Measurements from ENCODE around the gene KRT37.
"Not testable (repeated sequence)": the region's sequence is repeated elsewhere in the genome, so short reads cannot be mapped to it uniquely, and the experiment has no call there.

Gene KRT37

GRCh38 chr17:41404024-41404671 is 20.2 kb downstream of the KRT37 start:
- DNase-seq (ENCODE audit: low read depth in 2 of 2) = peak; percentile 4 to 13

GRCh38 chr17:41403404-41404023 is 20.9 kb downstream of the KRT37 start:
- DNase-seq (ENCODE audit: low read depth in 2 of 2) = no peak

GRCh38 chr17:41402161-41402560 is 22.2 kb downstream of the KRT37 start:
- no peak for DNase-seq (ENCODE audit: low read depth in 2 of 2)

DNA sequence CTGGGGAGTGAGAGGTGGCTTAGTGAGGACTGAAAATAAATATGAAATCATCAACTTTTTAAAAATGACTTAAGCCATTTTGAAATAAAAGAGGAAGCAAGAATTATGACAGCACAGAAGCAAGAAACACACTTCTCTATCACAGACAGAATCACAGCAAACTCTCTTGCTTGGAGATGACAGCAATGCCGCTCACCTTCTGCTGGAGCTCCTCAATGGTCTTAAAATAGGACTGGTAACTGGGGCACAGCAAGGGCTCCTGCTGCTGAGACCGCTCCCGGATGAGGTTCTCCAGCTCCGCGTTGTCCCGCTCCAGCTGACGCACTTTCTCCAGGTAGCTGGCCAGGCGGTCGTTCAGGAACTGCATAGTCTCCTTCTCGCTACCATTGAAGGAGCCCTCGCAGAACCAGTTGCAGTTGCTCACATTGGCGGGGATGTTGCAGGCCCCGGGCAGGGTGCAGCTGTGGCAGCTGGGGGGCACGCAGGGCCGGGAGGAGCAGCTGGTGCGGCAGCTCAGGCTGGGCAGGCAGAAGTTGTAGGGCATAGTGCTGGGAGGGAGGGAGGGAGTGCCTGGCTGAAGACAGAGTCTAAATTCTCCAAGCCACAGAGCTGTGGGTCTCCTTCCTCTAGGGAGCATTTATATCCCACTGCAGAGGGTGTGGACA is 27.3 kb downstream of the KRT37 start, which contains the start of gene KRT31:
KRT31 (minus strand) TSS at position 613 of the 665 bp plus-strand sequence; CDS start at position 544, 69 bp downstream.
- no peak for DNase-seq (ENCODE audit: low read depth in 2 of 2)

DNA sequence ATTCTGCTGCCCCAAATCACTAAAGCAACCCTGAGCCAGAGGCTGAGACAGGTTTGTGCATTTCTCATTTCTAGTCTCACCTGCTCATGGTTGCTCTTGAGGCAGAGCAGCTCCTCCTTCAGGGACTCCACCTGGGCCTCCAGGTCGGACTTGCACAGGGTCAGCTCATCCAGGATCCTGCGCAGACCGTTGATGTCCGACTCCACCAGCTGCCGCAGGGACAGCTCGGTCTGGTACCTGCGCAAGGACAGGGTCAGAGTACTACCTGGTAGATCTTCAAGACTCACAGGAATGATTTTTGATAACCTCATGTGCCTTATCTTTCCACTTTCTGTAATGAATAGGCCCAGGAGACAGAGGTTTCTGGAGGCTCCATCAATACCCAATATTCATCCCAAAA is 28.0 kb downstream of the KRT37 start:
- DNase-seq (ENCODE audit: low read depth in 2 of 2) = no peak

DNA sequence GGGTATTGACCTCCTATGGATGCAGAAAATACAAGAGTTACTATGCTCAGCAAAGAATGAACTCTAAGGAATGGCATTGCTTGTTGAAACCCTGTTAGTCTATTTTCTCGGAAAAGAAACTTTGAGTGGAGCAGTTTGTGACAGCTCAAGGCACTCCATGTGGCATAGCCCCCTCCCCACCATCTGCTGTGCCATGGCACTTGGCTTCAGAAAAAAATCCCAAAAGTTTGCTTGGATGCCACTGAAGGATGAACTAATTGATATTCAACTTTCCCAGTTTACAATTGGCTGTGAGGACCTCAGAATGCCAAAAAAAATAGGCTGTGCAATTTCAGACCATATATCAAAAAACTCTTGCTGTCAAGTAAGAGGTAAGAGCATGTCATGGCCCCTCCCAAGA is 28.8 kb downstream of the KRT37 start:
- DNase-seq (ENCODE audit: low read depth in 2 of 2) = no peak

- not testable (repeated sequence) for DNase-seq (ENCODE audit: low read depth in 2 of 2)
Measured at GRCh38 chr17:41395044-41395443, 29.3 kb downstream of the KRT37 start.

DNA sequence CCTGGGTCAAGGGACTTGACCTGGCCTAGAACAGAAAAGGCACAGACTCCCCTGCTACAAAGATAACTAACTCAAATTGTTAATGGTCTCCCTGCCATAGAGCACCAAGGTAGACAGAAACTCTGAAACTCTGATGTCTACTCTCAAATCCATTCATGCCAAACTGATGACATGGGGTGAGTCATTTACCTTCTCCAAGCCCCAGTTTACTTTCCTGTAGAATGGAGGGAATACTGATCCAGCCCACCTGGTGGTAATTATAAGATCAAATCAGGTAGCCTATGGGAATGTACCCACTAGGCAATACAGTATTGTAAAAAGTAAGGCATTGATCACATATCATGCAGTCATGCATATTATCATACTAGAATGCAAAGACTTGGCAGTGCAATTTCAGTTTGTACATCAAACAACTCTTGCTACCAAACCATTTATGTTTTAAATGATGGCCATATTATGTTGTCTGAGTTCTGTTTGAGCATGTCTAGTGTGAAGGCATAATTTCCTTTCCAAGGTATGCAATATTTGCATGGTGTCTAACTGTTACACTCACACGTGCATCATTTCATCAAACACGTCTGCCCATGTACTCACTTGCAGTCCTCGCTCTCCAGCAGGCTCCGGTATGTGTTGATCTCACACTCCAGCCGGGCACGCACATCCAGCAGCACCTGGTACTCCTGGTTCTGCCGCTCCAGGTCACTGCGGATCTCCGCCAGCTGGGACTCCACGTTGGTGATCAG is 30.0 kb downstream of the KRT37 start:
- DNase-seq (ENCODE audit: low read depth in 2 of 2) = no peak

GRCh38 chr17:41393826-41394225 is 30.6 kb downstream of the KRT37 start:
- no peak for DNase-seq (ENCODE audit: low read depth in 2 of 2)

- DNase-seq (ENCODE audit: low read depth in 2 of 2) = no peak
Measured at GRCh38 chr17:41393294-41393693, 31.1 kb downstream of the KRT37 start.

DNA sequence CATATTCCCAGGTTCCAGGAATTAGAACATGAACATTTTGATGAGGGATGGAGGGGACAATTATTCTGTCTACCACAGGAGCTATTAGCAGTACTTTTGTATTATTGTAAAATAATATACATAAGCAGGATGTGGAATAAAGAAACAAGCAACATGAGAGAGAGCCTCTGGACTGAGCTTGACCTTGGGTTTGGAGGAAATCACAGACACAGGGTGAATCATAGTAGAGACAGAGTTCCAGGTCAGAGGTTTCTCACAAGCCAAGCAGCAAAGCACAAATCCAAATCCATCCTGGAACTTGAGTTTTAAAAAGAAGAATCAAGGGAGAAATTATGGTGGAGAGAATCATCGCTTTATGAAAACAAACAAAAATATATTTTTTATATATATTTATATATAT is 32.1 kb downstream of the KRT37 start:
- DNase-seq (ENCODE audit: low read depth in 2 of 2) = no peak

DNA sequence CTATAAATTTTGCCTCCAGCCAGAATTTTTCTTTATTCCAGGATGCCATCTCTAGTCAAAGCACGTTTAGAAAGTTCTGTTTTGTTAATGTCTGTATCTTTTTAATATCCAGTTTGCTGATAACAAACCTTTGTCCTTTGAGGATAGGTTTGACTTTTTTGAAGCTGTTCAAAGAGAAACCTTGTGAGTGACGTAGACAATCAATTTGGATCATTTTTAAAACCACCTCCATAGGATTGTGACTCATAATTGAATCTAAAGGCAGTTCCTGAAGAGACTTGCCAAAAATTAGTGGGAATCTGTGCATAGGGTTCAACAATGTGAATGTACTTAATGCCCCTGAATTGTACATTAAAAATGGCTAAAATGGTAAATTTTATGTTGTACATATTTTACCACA is 32.9 kb downstream of the KRT37 start:
- no peak for DNase-seq (ENCODE audit: low read depth in 2 of 2)

DNA sequence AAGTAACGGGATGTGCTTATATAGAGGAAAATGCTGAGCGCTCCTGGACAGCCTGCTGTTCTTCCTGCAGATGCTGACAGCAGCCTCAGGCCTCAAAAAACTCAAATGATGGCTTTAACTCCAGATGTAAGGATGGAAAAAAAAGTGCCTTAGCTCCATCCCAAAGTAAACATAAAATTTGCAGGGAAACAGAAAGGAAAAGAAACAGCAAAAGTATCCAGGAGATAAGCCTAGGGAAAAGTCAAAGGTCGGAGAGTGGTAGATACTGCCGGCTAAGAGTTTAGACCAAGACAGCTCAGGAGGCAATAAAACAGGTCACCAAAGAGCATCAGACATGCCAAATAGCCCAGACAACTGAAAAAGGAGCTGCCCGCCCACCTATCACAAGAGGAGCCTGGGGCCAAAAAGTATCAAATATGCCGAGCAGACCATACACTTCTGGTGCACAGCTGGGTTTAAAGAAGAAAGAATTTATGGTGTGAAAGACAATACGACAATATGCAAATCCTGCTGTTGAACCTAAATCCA is 33.9 kb downstream of the KRT37 start:
- DNase-seq (ENCODE audit: low read depth in 2 of 2) = no peak

DNA sequence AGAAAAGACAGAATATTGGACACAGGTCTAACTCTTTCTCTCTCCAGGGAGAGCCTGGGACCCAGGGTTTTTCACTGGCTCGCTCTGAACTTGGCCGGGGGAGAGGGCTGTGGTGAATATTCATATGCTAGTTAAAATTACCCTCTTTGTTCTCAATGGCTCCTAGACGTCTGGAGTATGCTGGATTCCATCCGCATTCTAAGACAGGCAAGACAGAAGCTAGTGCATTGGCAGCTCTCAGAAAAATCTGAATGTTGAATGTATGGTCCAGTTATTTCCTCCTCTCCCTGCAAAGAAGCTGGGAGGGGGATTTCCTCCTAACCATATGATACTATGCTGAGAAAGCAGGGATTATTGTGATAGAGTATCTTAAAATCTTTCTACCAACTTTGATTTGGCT is 36.7 kb downstream of the KRT37 start:
- no peak for DNase-seq (ENCODE audit: low read depth in 2 of 2)

DNA sequence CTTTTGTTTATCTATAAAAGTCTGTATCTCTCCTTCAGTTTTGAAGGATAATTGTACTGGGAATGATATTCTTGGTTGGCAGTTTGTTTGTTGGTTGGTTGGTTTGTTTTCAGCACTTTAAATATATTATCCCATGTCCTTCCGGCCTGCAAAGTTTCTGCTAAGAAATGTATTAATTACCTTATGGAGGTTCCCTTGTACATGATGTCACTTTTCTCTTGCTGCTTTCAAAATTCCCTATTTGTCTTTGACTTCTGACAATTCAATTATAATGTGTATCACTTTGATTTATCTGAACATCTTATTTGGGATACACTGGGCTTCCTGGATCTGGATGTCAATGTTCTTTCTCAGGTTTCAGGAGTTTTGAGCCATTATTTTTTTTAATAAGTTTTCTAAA is 38.2 kb downstream of the KRT37 start:
- DNase-seq (ENCODE audit: low read depth in 2 of 2) = no peak

- no peak for DNase-seq (ENCODE audit: low read depth in 2 of 2)
Measured at GRCh38 chr17:41383690-41384089, 40.7 kb downstream of the KRT37 start.

- no peak for DNase-seq (ENCODE audit: low read depth in 2 of 2)
Measured at GRCh38 chr17:41382394-41382793, 42.0 kb downstream of the KRT37 start.

GRCh38 chr17:41381943-41382342 is 42.4 kb downstream of the KRT37 start, which contains the start of gene KRT34:
KRT34 (minus strand) TSS chr17:41382306; CDS start chr17:41382246, 60 bp downstream.
- DNase-seq (ENCODE audit: low read depth in 2 of 2) = not testable (repeated sequence)

DNA sequence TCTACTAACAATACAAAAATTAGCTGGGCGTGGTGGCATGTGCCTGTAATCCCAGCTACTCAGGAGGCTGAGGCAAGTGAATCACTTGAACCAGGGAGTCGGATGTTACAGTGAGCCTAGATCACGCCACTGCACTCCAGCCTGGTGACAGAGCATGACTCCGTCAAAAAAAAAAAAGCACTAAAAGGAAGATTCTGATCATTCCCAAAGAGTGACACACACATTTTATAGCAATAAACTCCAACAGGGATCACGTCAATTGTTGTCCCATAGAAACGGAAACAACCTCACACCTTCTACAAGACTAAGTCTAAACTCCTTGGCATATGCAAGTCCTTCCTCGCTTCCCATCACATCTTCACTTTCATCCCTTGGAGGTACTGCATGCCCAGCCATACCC is 44.3 kb downstream of the KRT37 start:
- DNase-seq (ENCODE audit: low read depth in 2 of 2) = not testable (repeated sequence)

DNA sequence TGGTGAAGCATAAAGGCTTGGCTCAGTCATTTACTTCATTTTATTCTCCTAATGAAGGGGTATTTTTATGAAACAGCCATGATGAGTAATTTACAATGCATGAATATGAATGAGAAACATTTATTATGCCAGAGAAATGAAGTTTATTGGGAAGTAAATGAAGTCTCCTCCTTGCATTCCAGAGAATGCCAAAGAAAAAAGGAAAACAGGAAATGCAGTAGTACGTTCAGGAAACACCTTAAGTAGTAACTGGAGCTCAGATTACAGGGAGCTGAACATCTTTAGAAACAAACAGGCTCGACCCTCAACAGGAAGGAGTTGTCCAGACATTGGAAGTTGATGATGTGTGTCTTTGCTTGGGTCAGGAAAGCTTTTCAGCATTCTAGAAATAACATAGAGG is 46.8 kb downstream of the KRT37 start:
- DNase-seq (ENCODE audit: low read depth in 2 of 2) = no peak

Data from activated CD8-positive, alpha-beta memory T cell treated with anti-CD3 and anti-CD28 coated beads for 4 hours (primary cell).